Mesenchymal stem cell (in vitro differentiated cells and primary cell): ENCODE data around the gene SYT14.

ENCODE experiments used
- DNase-seq: peaks from one replicate; pipeline ENCODE4 v3.0.0-alpha.2; 2013
- H2AFZ ChIP-seq: one replicate; pipeline ENCODE4 v1.6.1; 2013; ENCODE audit warnings: low read depth, mild to moderate bottlenecking, control low read depth, inconsistent platforms, low read length, moderate library complexity
- H2AK5ac ChIP-seq: 2 replicates; pipeline ENCODE4 v1.6.1; 2013; ENCODE audit warnings: low read length, moderate library complexity, mild to moderate bottlenecking, inconsistent platforms; ENCODE audit not compliant: severe bottlenecking
- H2BK120ac ChIP-seq: one replicate; pipeline ENCODE4 v1.6.1; 2013; ENCODE audit warnings: low read depth, mild to moderate bottlenecking, inconsistent platforms, low read length, moderate library complexity
- H2BK12ac ChIP-seq, 2 experiments: one replicate each; pipeline ENCODE4 v1.6.1; 2013; ENCODE audit warnings: inconsistent platforms in 2 of 2, low read length in 2 of 2, mild to moderate bottlenecking in 2 of 2, moderate library complexity in 2 of 2, control low read depth in 1 of 2
- H2BK15ac ChIP-seq: one replicate; pipeline ENCODE4 v1.6.1; 2013; ENCODE audit warnings: mild to moderate bottlenecking, low read depth, inconsistent platforms; ENCODE audit not compliant: poor library complexity, severe bottlenecking
- H2BK5ac ChIP-seq: 2 replicates; pipeline ENCODE4 v1.6.1; 2013; ENCODE audit warnings: low read depth, mild to moderate bottlenecking, low read length, control low read depth, inconsistent platforms; ENCODE audit not compliant: poor library complexity, severe bottlenecking
- H3K14ac ChIP-seq, 2 experiments: one replicate each; pipeline ENCODE4 v1.6.1; 2013; ENCODE audit warnings: inconsistent platforms in 2 of 2, low read length in 2 of 2, control low read depth in 1 of 2, mild to moderate bottlenecking in 1 of 2, moderate library complexity in 1 of 2
- H3K18ac ChIP-seq, 2 experiments: one replicate each; pipeline ENCODE4 v1.6.1; 2013; ENCODE audit warnings: inconsistent platforms in 2 of 2, low read length in 2 of 2, control low read depth in 1 of 2, low read depth in 1 of 2, mild to moderate bottlenecking in 1 of 2
- H3K23ac ChIP-seq, 2 experiments: one replicate each; pipeline ENCODE4 v1.6.1; 2013; ENCODE audit warnings: inconsistent platforms in 2 of 2, low read length in 2 of 2, mild to moderate bottlenecking in 2 of 2, moderate library complexity in 2 of 2, control low read depth in 1 of 2
- H3K27ac ChIP-seq: 2 replicates; pipeline ENCODE4 v1.5.1; 2013; ENCODE audit warnings: mild to moderate bottlenecking, moderate library complexity, low read length, control low read depth, inconsistent platforms; ENCODE audit not compliant: poor library complexity, severe bottlenecking
- H3K27me3 ChIP-seq, 2 experiments: 2 replicates each; pipeline versions ENCODE4 v1.6.1 to v1.7.0; 2013; ENCODE audit warnings: low read length in 2 of 2, mild to moderate bottlenecking in 2 of 2, moderate library complexity in 2 of 2, control low read depth in 1 of 2, inconsistent platforms in 1 of 2; ENCODE audit not compliant: control insufficient read depth in 1 of 2, insufficient read depth in 1 of 2
- H3K36me3 ChIP-seq, 2 experiments: 2 replicates each; pipeline versions ENCODE4 v1.6.1 to v1.7.0; 2013; ENCODE audit warnings: low read length in 2 of 2, control low read depth in 1 of 2, inconsistent platforms in 1 of 2, low read depth in 1 of 2, mild to moderate bottlenecking in 1 of 2; ENCODE audit not compliant: insufficient read depth in 2 of 2, control insufficient read depth in 1 of 2
- H3K4ac ChIP-seq, 2 experiments: one replicate each; pipeline ENCODE4 v1.6.1; 2013; ENCODE audit warnings: inconsistent platforms in 2 of 2, low read length in 2 of 2, mild to moderate bottlenecking in 2 of 2, moderate library complexity in 2 of 2, control low read depth in 1 of 2, low read depth in 1 of 2
- H3K4me1 ChIP-seq: 2 replicates; pipeline ENCODE4 v1.6.1; 2013; ENCODE audit warnings: low read depth, low read length, control low read depth; ENCODE audit not compliant: control insufficient read depth, insufficient read depth
- H3K4me2 ChIP-seq: 2 replicates; pipeline ENCODE4 v1.6.1; 2013; ENCODE audit warnings: low read length, mild to moderate bottlenecking, inconsistent platforms; ENCODE audit not compliant: poor library complexity, severe bottlenecking
- H3K4me3 ChIP-seq, 2 experiments: 2 replicates each; pipeline versions ENCODE4 v1.5.1 to v1.7.0; 2013; ENCODE audit warnings: low read length in 2 of 2, mild to moderate bottlenecking in 2 of 2, control low read depth in 1 of 2, low read depth in 1 of 2; ENCODE audit not compliant: insufficient read depth in 1 of 2
- H3K79me1 ChIP-seq: replicated peaks from 2 replicates; pipeline ENCODE4 v1.6.1; 2013; ENCODE audit warnings: mild to moderate bottlenecking, control low read depth, low read length, inconsistent platforms; ENCODE audit not compliant: poor library complexity, severe bottlenecking
- H3K9ac ChIP-seq: 2 replicates; pipeline ENCODE4 v1.7.0; 2013; ENCODE audit warnings: mild to moderate bottlenecking, low read length, moderate library complexity
- H3K9me3 ChIP-seq: 2 replicates; pipeline ENCODE4 v1.7.0; 2013; ENCODE audit warnings: mild to moderate bottlenecking, low read length; ENCODE audit not compliant: control insufficient read depth
- H4K8ac ChIP-seq: one replicate; pipeline ENCODE4 v1.6.1; 2013; ENCODE audit warnings: inconsistent platforms, mild to moderate bottlenecking, low read length, moderate library complexity
- H4K91ac ChIP-seq: one replicate; pipeline ENCODE4 v1.6.1; 2013; ENCODE audit warnings: mild to moderate bottlenecking, low read length, inconsistent platforms
- WGBS: methylation state at CpG from one replicate; pipeline ENCODE4 v1.1.7; 2013; ENCODE audit warnings: mixed read lengths; 5-methylcytosine and 5-hydroxymethylcytosine counted together

The SYT14 gene

GRCh38 chr1:210143465-210144062 lies 205.5 kb downstream of the SYT14 start:
- Histone ChIP-seq H3K4me3 (no peak overlapping the region), H3K23ac (no peak overlapping the region), H3K4me2 (no peak overlapping the region), H2AK5ac (no peak overlapping the region), H3K14ac (no peak overlapping the region), H2BK12ac (no peak overlapping the region), H2BK120ac (no peak overlapping the region), H3K9me3 (peaks cover 5% of the 10 kb centered on the region), H3K36me3 (no peaks in the 10 kb centered on the region), H3K4ac (no peak overlapping the region), H4K91ac (no peak overlapping the region), H2BK15ac (no peak overlapping the region), H3K27ac (no peak overlapping the region), H2BK5ac (no peak overlapping the region), H3K79me1 (no peaks in the 10 kb centered on the region), H3K18ac (no peak overlapping the region), H2AFZ (no peak overlapping the region), H3K4me1 (no peaks in the 10 kb centered on the region), H4K8ac (no peak overlapping the region), H3K27me3 (peaks cover 0 to 12% of the 10 kb centered on the region in 2 experiments), H3K9ac (no peak overlapping the region)
- DNase-seq = peak; percentile 71
- WGBS = 30% methylated on average over 2 of the region's 4 CpGs

DNA sequence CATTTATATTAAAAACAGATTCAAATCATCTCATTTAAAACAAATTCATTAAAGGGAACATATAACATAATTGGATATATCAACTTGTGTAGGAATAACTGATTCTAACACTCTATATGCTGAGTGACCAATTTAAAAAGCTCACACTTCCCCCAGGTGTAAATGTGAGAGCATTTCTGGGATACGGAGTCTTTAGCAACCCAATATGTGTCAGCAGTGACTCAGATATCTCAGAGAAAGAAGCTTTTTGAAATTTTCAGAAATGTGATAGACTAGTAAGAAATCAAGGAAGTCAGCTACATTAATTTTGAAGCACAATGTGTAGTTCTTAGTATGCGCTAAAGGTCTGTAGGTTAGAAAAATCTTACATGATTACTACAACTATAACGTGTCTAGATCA lies 206.7 kb downstream of the SYT14 start:
- Histone ChIP-seq H3K27ac (no peak overlapping the region), H2BK5ac (no peak overlapping the region), H3K4me3 (no peak overlapping the region), H3K4me1 (no peaks in the 10 kb centered on the region), H2BK15ac (no peak overlapping the region), H3K9ac (no peak overlapping the region), H4K91ac (no peak overlapping the region), H3K18ac (no peak overlapping the region), H3K4ac (no peak overlapping the region), H3K4me2 (no peak overlapping the region), H2BK120ac (no peak overlapping the region), H3K9me3 (peaks cover 5% of the 10 kb centered on the region), H2AFZ (no peak overlapping the region), H3K14ac (no peak overlapping the region), H3K79me1 (no peaks in the 10 kb centered on the region), H4K8ac (no peak overlapping the region), H3K36me3 (no peaks in the 10 kb centered on the region), H3K27me3 (peaks cover 0 to 14% of the 10 kb centered on the region in 2 experiments), H3K23ac (no peak overlapping the region), H2AK5ac (no peak overlapping the region), H2BK12ac (no peak overlapping the region)
- no peak for DNase-seq
- WGBS = 58% methylated on average over 1 of the region's 3 CpGs

DNA sequence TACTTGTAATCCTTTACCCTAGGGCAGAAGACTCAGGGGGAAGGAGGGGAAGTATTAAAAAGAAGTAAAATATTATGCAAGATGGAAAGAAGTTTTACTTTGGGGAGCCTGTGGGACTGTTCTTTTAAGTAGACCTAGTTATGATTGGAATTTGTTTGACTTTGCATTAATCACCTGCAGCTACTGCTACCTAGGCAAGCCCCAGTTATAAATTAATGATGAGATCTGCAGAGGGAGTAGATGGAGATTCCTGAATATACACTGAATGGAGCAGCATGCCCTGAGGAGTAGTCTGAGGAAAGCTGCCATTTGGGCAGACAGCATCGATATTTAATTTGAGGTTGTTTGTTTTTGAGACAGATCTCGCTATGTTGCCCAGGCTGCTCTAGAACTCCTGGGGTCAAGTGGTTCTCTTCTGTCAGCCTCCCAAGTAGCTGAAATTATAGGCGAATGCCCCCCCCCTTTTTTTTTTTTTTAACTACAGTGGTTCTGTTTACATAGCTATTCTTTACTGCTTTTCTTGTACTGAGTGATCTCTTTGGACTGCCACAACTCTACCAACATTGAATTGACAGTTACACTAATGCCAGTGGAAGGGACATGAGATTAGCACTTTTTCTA lies 213.1 kb downstream of the SYT14 start:
- Histone ChIP-seq H2BK120ac (no peak overlapping the region), H3K18ac (no peak overlapping the region), H3K4me1 (no peaks in the 10 kb centered on the region), H3K4me3 (no peak overlapping the region), H3K79me1 (no peaks in the 10 kb centered on the region), H2BK5ac (no peak overlapping the region), H3K4me2 (no peak overlapping the region), H4K91ac (no peak overlapping the region), H3K27me3 (peaks cover 0 to 3% of the 10 kb centered on the region in 2 experiments), H2AK5ac (no peak overlapping the region), H3K23ac (no peak overlapping the region), H3K9me3 (no peaks in the 10 kb centered on the region), H4K8ac (no peak overlapping the region), H2BK15ac (no peak overlapping the region), H2AFZ (no peak overlapping the region), H3K27ac (no peak overlapping the region), H3K4ac (no peak overlapping the region), H3K36me3 (no peaks in the 10 kb centered on the region), H3K14ac (no peak overlapping the region), H2BK12ac (no peak overlapping the region), H3K9ac (no peak overlapping the region)
- DNase-seq = no peak
- WGBS = 69% methylated on average over 2 of the region's 3 CpGs

- whole genome bisulfite sequencing = 50% methylated on average over 1 of the region's 2 CpGs
These were observed 221.2 kb downstream of the SYT14 start for GRCh38 chr1:210159211-210159610.

More at GRCh38 chr1:210159211-210159610, 221.2 kb downstream of the SYT14 start:
- Histone ChIP-seq H2BK5ac (no peak overlapping the region), H2AFZ (no peak overlapping the region), H3K27ac (no peak overlapping the region), H3K14ac (no peak overlapping the region), H3K4me1 (no peaks in the 10 kb centered on the region), H2AK5ac (no peak overlapping the region), H3K4me2 (no peak overlapping the region), H3K4ac (no peak overlapping the region), H3K23ac (no peak overlapping the region), H3K27me3 (no peaks in the 10 kb centered on the region), H2BK12ac (no peak overlapping the region), H4K91ac (no peak overlapping the region), H3K9ac (no peak overlapping the region), H3K4me3 (no peak overlapping the region), H3K18ac (no peak overlapping the region), H3K79me1 (no peaks in the 10 kb centered on the region), H2BK120ac (no peak overlapping the region), H4K8ac (no peak overlapping the region), H3K9me3 (no peaks in the 10 kb centered on the region), H2BK15ac (no peak overlapping the region), H3K36me3 (no peaks in the 10 kb centered on the region)
- no peak for DNase-seq
